ENCODE results near the gene PRKCH. TPM values are rescaled to one million over a fixed set of nuclear protein-coding genes. Genes with fewer than 3 reads are reported as not detected.

PRKCH gene
- total RNA-seq, 2 donors from 2014 or later, result 18.2 to 82.4 TPM

DNA sequence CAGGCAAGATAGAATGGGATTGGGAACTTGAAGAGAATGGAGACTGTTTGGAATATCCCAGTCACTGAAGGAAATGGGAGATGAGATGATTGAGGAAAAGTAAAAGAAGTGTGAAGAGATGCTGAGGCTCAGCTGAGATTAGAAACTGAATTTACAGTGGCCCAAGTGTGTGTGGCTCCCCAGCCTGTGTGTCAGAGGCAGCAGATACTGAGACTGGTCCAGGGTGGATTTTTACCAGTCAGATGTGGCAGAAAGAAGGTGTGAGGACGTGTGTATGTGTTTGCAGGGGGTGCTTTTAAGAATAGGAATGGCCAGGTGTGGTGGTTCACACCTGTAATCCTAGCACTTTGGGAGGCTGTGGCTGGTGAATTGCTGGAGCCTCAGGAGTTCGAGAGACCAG, 42.9 kb downstream of the PRKCH start:
- no peak overlapping the region for H3K27ac ChIP-seq
- TF ChIP-seq CTCF (IDR thresholded peaks at IDR 0.05), result no peak
- no peak for TF ChIP-seq POLR2A (IDR thresholded peaks at IDR 0.05)
- intact Hi-C loops (cut with DNase I), result no loop called here
- no peaks in the 10 kb centered on the region for H3K27me3 ChIP-seq
- H3K4me3 ChIP-seq, result no peak overlapping the region
- H3K4me1 ChIP-seq, result no peaks in the 10 kb centered on the region
- WGBS, 2 donors, result 83 to 96% methylated on average over 2 of the region's 2 CpGs
- H3K9me3 ChIP-seq, result no peaks in the 10 kb centered on the region
- DNase-seq, result no peak
- H3K36me3 ChIP-seq (replicated peaks in 1 of 2; ENCODE audit: insufficient read depth in 1 of 2, low read depth in 2 of 2), result no peaks in the 10 kb centered on the region
- ATAC-seq, result no peak

DNA sequence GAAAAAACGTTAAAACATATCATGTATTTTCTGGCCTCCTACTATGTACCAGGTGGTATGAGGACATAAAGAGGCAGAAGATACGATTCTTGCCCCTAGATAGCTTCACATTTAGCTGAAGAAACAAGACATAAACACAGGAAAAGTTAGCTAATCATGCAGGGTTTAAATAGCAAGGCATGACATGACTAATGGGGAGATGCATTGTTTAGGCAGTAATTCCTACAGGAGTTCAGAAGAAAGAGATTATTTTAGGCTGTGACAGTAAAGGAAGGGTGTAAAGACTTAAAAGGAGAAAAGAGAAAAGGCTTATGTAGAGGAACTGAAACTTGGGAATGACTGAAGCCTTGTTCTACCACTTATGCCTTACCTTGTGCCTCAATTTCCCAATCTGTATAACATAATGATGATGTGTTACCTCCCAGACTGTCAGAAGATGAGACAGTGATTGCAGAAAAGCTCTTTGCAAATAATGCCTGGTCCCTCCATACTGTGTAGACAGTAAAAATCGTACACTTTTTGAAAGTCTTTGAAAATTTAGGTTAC, 44.4 kb downstream of the PRKCH start:
- Histone ChIP-seq H3K36me3 (replicated peaks in 1 of 2; ENCODE audit: insufficient read depth in 1 of 2, low read depth in 2 of 2) (no peaks in the 10 kb centered on the region), H3K4me1 (no peaks in the 10 kb centered on the region), H3K4me3 (no peak overlapping the region), H3K9me3 (no peaks in the 10 kb centered on the region), H3K27ac (no peak overlapping the region), H3K27me3 (no peaks in the 10 kb centered on the region)
- no peak for DNase-seq
- WGBS, 2 donors, result 51 to 61% methylated on average over 3 of the region's 3 CpGs
- intact Hi-C loops (cut with DNase I), result no loop called here
- TF ChIP-seq POLR2A (IDR thresholded peaks at IDR 0.05) (no peak), CTCF (IDR thresholded peaks at IDR 0.05) (no peak)
- ATAC-seq, result no peak

DNA sequence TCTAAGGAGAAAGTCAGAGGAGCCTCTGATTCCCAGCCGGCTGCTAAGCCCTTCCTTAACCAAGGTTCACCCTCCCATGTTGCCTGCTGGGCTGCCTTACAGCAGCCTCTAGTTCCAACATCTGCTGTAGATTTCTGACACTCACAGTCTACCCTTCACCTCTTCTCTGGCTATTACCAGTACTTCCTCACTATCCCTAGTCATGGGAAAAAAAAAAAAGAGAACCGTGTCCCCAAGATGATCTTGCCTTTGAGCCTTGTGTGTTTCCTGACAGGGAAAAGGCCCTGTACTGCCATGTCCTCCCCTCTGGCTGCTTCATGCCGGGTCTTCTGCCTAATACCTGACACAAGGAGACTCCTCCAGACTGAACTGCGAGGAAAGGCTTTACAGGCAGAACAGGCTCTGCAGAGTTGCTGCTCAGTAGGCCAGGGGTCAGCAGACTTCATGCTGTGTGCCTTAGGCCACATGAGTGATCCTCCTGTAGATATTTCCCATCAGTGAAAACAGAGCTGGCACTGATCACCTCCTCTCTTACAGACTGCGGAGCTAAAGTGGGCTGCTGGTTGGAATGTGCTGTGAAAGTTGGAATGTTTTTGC, 46.8 kb downstream of the PRKCH start:
- Histone ChIP-seq H3K27ac (no peak overlapping the region), H3K4me1 (no peaks in the 10 kb centered on the region), H3K27me3 (no peaks in the 10 kb centered on the region), H3K4me3 (no peak overlapping the region), H3K9me3 (peaks cover 0 to 2% (median 0%) of the 10 kb centered on the region in 3 donors), H3K36me3 (replicated peaks in 1 of 2; ENCODE audit: insufficient read depth in 1 of 2, low read depth in 2 of 2) (no peaks in the 10 kb centered on the region)
- ATAC-seq (no peak), DNase-seq (no peak)
- TF ChIP-seq CTCF (IDR thresholded peaks at IDR 0.05) (no peak), POLR2A (IDR thresholded peaks at IDR 0.05) (no peak)
- WGBS, 2 donors, result 85 to 88% methylated on average over 5 of the region's 5 CpGs
- intact Hi-C loops (cut with DNase I), result no loop called here

GRCh38 chr14:61368781-61369453, 47.5 kb downstream of the PRKCH start:
- H3K27ac ChIP-seq, result no peak overlapping the region
- ATAC-seq, result no peak
- WGBS, 2 donors, result 73 to 79% methylated on average over 3 of the region's 3 CpGs

More at GRCh38 chr14:61368781-61369453, 47.5 kb downstream of the PRKCH start:
- no peak for DNase-seq
- Histone ChIP-seq H3K9me3 (peaks cover 0 to 9% (median 0%) of the 10 kb centered on the region in 3 donors), H3K27me3 (no peaks in the 10 kb centered on the region), H3K4me3 (no peak overlapping the region), H3K4me1 (no peaks in the 10 kb centered on the region), H3K36me3 (replicated peaks in 1 of 2; ENCODE audit: insufficient read depth in 1 of 2, low read depth in 2 of 2) (no peaks in the 10 kb centered on the region)
- TF ChIP-seq POLR2A (IDR thresholded peaks at IDR 0.05), result no peak
- no peak for TF ChIP-seq CTCF (IDR thresholded peaks at IDR 0.05)
- intact Hi-C loops (cut with DNase I), result no loop called here

All from body of pancreas (tissue), 4 donors.